ENCODE measurements around the gene CITED2.
"Not testable (repeated sequence)": the region's sequence is repeated elsewhere in the genome, so short reads cannot be mapped to it uniquely, and the experiment has no call there.

CITED2 gene, protein sequence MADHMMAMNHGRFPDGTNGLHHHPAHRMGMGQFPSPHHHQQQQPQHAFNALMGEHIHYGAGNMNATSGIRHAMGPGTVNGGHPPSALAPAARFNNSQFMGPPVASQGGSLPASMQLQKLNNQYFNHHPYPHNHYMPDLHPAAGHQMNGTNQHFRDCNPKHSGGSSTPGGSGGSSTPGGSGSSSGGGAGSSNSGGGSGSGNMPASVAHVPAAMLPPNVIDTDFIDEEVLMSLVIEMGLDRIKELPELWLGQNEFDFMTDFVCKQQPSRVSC

DNA sequence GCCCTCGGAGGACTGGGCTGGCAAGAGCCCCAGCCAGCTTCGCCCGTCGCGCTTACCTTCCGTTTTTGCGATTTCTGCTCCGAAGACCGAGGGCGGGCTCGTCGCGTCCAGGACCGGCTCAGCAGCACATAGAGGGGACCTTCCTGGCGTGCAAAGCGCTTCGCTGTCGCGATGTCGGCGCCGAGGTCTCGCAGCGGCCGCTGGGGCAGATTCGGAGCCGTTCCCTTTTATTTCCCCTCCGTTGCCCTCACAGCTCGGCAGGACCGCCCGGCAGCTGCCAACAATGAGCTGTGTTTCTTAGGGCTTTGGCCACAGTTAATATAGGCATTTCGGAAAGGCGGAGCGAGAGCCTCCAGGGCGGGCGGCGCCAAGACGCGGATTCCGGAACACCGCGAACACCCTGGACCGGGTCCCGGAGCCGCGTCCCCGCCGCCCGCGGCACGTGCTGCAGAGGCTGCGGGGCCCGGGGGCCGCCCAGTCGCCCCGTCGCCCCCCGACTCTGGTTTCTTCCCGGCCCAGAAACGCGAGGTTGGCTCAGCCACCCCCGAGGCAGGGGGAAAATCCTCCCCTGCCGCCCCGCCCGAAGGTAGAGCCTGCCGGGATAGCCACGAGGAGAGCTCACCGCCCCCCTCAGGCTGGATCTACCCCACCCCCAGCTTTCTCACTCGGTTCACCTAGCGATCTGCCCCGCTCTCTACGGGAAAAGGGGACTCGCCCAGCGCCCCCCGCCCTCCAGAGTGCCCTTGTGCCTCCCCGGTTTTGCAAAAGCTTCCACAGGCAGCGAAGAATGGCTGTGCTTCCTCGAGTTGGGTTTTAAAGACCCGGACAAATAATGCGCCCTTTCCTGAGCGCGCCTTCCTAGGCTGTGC is at the start of gene CITED2:
CITED2 (minus strand) TSS at position 292 of the 869 bp plus-strand sequence. CDS start 704 bp downstream, outside the sequence.
- TF ChIP-seq ZNF274 (IDR thresholded peaks at IDR 0.05; ENCODE audit: low read depth, low read length) (no peak), SUZ12 (IDR thresholded peaks at IDR 0.05; ENCODE audit: extremely low read depth, insufficient read depth, insufficient read length) (no peak), YY1 (IDR thresholded peaks at IDR 0.05; ENCODE audit: insufficient read depth, insufficient read length) (no peak)
- Histone ChIP-seq H3K9ac (ENCODE audit: insufficient read length, low read depth) (peak within 1 kb of the TSS; percentile 92), H3K4me1 (ENCODE audit: insufficient read depth, insufficient read length) (no peaks in the 10 kb centered on the region), H3K9me3 (ENCODE audit: insufficient read depth, low read length) (no peaks in the 10 kb centered on the region), H3K36me3 (ENCODE audit: insufficient read depth, insufficient read length, low read length) (peaks cover 25% of the 10 kb centered on the region), H3K4me3 (ENCODE audit: insufficient read length, low read depth) (peak within 1 kb of the TSS; percentile 94), H3K27me3 (ENCODE audit: insufficient read depth, insufficient read length) (no peaks in the 10 kb centered on the region)
- DNase-seq (ENCODE audit: low read depth, low spot score) = no peak

DNA sequence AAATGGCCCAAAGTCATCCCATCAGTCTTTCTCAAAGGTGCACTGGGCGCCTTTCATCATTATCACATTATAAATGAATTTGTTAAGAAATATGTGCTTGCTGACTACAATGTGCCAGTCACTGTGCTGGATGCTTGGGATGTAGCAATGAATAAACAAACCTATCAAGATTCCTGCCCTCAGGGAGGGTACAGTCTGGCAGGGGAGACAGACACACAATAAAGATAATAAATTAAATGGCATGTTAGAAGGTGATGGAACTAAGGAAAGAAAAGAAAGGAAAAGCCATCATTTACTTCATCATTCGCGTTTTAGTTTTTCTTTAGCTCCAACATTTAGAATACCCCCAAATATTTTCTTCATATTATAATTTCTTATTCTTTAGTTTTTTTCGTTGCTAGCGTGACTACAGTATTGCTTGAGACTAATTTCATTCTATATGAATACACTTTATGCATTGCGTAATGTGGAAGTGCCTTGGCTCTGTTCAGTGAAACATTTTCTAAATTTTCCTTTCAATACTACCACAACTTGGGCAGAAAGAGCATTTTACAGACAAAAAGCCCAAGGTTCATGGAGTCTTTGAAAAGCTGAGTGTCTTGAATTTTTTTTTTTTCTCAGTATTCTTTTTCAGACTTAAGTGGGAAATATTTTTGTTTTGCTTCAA is 48.7 kb upstream of the CITED2 start:
- no peak for DNase-seq (ENCODE audit: low read depth, low spot score)
- no peak overlapping the region for H3K9ac ChIP-seq (ENCODE audit: insufficient read length, low read depth)
- no peaks in the 10 kb centered on the region for H3K36me3 ChIP-seq (ENCODE audit: insufficient read depth, insufficient read length, low read length)
- no peaks in the 10 kb centered on the region; the same call in 1 of the 2 replicates for H3K9me3 ChIP-seq (ENCODE audit: insufficient read depth, low read length)
- H3K4me3 ChIP-seq (ENCODE audit: insufficient read length, low read depth) = no peak overlapping the region
- no peaks in the 10 kb centered on the region for H3K27me3 ChIP-seq (ENCODE audit: insufficient read depth, insufficient read length)
- H3K4me1 ChIP-seq (ENCODE audit: insufficient read depth, insufficient read length) = no peaks in the 10 kb centered on the region
- TF ChIP-seq ZNF274 (IDR thresholded peaks at IDR 0.05; ENCODE audit: low read depth, low read length) (no peak), YY1 (IDR thresholded peaks at IDR 0.05; ENCODE audit: insufficient read depth, insufficient read length) (no peak), SUZ12 (IDR thresholded peaks at IDR 0.05; ENCODE audit: extremely low read depth, insufficient read depth, insufficient read length) (no peak)

DNA sequence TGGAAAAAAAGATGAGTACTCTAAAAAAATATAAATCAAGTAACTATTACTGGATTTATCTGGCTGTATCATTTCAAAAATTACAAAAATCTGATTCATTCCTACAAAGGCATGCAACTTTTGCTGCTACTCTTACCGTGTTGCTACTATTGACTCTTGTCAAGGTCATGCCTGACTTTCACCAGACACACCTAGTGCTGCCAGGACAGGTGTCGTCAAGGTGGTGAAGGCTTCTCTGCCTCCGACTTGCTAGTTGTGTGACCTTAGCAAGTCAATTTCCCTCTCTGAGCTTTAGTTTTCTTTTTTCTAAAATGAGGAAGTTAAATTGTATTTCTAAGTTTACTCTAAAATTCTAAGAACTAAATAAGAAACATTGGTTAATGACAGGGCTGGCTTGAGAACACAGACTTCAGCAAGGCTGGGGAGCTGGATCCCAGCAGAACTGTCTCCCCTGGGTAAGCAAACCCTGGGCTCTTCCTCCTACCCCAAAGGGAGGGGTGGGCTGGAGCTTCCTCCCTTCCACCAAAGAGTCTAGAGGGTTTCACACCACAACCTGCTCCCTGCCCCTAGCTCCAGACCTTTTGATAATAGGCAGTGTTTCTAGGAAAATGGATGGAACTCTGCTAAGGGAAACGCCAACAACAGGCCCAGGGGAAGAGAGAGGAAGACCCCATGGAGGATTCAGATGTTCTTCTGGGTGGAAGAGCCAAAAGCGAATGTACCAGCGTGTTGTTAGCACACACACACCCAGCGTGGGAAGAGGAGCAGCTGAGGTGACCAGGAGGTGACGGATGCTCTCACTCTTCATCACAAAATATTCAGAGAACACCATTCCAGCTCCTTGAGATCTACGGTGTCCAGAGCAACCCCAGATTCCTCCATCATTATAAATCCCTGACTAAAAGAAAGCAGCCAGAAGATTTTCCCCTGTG is 47.9 kb upstream of the CITED2 start:
- Histone ChIP-seq H3K27me3 (ENCODE audit: insufficient read depth, insufficient read length) (no peaks in the 10 kb centered on the region), H3K4me1 (ENCODE audit: insufficient read depth, insufficient read length) (no peaks in the 10 kb centered on the region), H3K4me3 (ENCODE audit: insufficient read length, low read depth) (no peak overlapping the region), H3K9me3 (ENCODE audit: insufficient read depth, low read length) (no peaks in the 10 kb centered on the region; the same call in 1 of the 2 replicates), H3K36me3 (ENCODE audit: insufficient read depth, insufficient read length, low read length) (no peaks in the 10 kb centered on the region), H3K9ac (ENCODE audit: insufficient read length, low read depth) (no peak overlapping the region)
- TF ChIP-seq SUZ12 (IDR thresholded peaks at IDR 0.05; ENCODE audit: extremely low read depth, insufficient read depth, insufficient read length) (no peak), YY1 (IDR thresholded peaks at IDR 0.05; ENCODE audit: insufficient read depth, insufficient read length) (no peak), ZNF274 (IDR thresholded peaks at IDR 0.05; ENCODE audit: low read depth, low read length) (no peak)
- no peak for DNase-seq (ENCODE audit: low read depth, low spot score)

DNA sequence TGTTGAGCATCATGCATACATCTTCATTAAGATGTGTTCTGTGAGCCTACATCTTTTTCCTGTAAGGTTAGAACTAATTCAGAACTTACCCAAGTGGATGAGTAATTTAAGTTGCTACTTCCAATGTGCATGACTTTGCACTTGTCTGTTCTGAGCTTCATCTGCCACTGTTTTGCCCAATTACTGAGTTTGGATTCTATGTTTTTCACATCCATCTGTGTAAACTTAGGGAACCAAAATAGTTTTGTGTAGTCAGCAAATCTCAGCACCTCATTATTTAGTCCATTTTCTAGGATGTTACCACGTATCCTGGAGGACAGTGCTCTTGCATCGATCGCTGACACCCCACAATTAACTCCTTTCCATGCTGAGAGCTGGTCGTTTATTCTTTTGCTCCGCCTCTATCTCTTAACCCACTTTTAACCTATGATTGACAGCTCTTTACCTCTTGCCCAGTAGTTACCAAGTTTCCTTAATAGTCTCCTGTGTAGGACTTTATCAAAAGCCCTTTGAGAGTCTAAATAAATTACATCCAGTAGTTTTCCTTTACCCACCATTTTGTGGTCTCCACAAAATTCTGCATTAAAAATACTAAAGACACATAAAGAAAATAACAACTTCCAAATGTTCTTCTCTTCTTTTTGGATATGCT is 44.2 kb upstream of the CITED2 start:
- Histone ChIP-seq H3K36me3 (ENCODE audit: insufficient read depth, insufficient read length, low read length) (no peaks in the 10 kb centered on the region), H3K9ac (ENCODE audit: insufficient read length, low read depth) (no peak overlapping the region), H3K4me3 (ENCODE audit: insufficient read length, low read depth) (no peak overlapping the region), H3K4me1 (ENCODE audit: insufficient read depth, insufficient read length) (no peaks in the 10 kb centered on the region), H3K27me3 (ENCODE audit: insufficient read depth, insufficient read length) (no peaks in the 10 kb centered on the region), H3K9me3 (ENCODE audit: insufficient read depth, low read length) (no peaks in the 10 kb centered on the region; the same call in 1 of the 2 replicates)
- no peak for TF ChIP-seq SUZ12 (IDR thresholded peaks at IDR 0.05; ENCODE audit: extremely low read depth, insufficient read depth, insufficient read length)
- DNase-seq (ENCODE audit: low read depth, low spot score) = no peak

DNA sequence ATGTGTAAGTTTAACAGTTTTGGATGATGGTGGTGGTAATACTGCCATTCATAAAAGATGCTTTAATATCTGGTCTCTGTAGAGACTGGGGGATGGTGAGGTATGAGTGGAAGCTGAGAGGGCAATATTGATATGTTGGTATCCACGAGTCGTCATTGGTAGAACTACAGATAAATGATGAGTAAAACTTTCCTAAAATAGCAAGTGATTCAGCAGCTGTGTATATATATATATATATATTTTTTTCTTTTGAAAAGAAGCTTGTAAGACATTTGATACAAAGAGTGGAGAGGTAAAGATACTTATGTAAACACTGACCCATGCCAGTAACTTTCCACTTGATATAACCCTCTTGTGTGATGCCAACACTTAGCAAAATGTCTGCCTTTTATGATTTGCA is 41.7 kb upstream of the CITED2 start:
- Histone ChIP-seq H3K4me1 (ENCODE audit: insufficient read depth, insufficient read length) (no peaks in the 10 kb centered on the region), H3K27me3 (ENCODE audit: insufficient read depth, insufficient read length) (no peaks in the 10 kb centered on the region), H3K36me3 (ENCODE audit: insufficient read depth, insufficient read length, low read length) (no peaks in the 10 kb centered on the region), H3K9ac (ENCODE audit: insufficient read length, low read depth) (no peak overlapping the region), H3K4me3 (ENCODE audit: insufficient read length, low read depth) (no peak overlapping the region), H3K9me3 (ENCODE audit: insufficient read depth, low read length) (no peaks in the 10 kb centered on the region)
- TF ChIP-seq ZNF274 (IDR thresholded peaks at IDR 0.05; ENCODE audit: low read depth, low read length) (no peak), SUZ12 (IDR thresholded peaks at IDR 0.05; ENCODE audit: extremely low read depth, insufficient read depth, insufficient read length) (no peak), YY1 (IDR thresholded peaks at IDR 0.05; ENCODE audit: insufficient read depth, insufficient read length) (no peak)
- DNase-seq (ENCODE audit: low read depth, low spot score) = no peak

DNA sequence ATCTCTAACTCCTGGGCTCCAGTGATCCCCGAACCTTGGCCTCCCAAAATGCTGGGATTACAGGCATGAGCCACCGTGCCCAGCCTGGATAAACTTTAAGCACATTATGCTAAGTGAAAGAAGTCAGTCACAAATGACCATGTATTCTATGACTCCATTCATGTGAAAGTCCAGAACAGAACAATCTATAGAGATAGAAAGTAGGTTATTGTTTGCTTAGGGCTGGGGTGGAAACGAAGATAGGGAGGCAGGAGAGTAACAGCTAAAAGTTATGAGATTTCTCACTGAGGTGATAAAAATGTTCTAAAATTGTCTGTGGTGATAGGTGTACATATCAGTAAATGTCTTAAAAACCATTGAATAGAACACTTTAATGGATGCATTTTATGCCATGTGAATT is 40.9 kb upstream of the CITED2 start:
- Histone ChIP-seq H3K9ac (ENCODE audit: insufficient read length, low read depth) (no peak overlapping the region), H3K36me3 (ENCODE audit: insufficient read depth, insufficient read length, low read length) (no peaks in the 10 kb centered on the region), H3K4me1 (ENCODE audit: insufficient read depth, insufficient read length) (no peaks in the 10 kb centered on the region), H3K9me3 (ENCODE audit: insufficient read depth, low read length) (no peaks in the 10 kb centered on the region), H3K27me3 (ENCODE audit: insufficient read depth, insufficient read length) (no peaks in the 10 kb centered on the region), H3K4me3 (ENCODE audit: insufficient read length, low read depth) (no peak overlapping the region)
- TF ChIP-seq SUZ12 (IDR thresholded peaks at IDR 0.05; ENCODE audit: extremely low read depth, insufficient read depth, insufficient read length) (no peak), YY1 (IDR thresholded peaks at IDR 0.05; ENCODE audit: insufficient read depth, insufficient read length) (no peak), ZNF274 (IDR thresholded peaks at IDR 0.05; ENCODE audit: low read depth, low read length) (no peak)
- DNase-seq (ENCODE audit: low read depth, low spot score) = no peak

DNA sequence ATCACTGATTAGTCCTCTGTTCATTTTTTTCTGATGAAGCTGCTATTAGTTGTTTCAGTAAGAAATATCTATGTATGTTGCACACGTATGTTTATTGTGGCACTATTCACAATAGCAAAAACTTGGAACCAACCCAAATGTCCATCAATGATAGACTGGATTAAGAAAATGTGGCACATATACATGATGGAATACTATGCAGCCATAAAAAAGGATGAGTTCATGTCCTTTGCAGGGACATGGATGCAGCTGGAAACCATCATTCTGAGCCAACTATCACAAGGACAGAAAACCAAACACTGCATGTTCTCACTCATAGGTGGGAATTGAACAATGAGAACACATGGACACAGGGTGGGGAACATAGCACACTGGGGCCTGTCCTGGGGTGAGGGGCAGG is 37.7 kb upstream of the CITED2 start:
- not testable (repeated sequence) for H3K4me1 ChIP-seq (ENCODE audit: insufficient read depth, insufficient read length); H3K36me3 ChIP-seq (ENCODE audit: insufficient read depth, insufficient read length, low read length); H3K9ac ChIP-seq (ENCODE audit: insufficient read length, low read depth); H3K9me3 ChIP-seq (ENCODE audit: insufficient read depth, low read length); DNase-seq (ENCODE audit: low read depth, low spot score); H3K27me3 ChIP-seq (ENCODE audit: insufficient read depth, insufficient read length); H3K4me3 ChIP-seq (ENCODE audit: insufficient read length, low read depth)

All from NT2/D1 (cell line).